LNCAP (cell line): ENCODE results near the gene ACBD5.

Source experiments
- CTCF ChIP-seq: fragments of 450-650 bp; IDR thresholded peaks from 2 replicates; pipeline ENCODE4 v1.5.1; 2017; ENCODE audit warnings: mild to moderate bottlenecking

The ACBD5 gene

DNA sequence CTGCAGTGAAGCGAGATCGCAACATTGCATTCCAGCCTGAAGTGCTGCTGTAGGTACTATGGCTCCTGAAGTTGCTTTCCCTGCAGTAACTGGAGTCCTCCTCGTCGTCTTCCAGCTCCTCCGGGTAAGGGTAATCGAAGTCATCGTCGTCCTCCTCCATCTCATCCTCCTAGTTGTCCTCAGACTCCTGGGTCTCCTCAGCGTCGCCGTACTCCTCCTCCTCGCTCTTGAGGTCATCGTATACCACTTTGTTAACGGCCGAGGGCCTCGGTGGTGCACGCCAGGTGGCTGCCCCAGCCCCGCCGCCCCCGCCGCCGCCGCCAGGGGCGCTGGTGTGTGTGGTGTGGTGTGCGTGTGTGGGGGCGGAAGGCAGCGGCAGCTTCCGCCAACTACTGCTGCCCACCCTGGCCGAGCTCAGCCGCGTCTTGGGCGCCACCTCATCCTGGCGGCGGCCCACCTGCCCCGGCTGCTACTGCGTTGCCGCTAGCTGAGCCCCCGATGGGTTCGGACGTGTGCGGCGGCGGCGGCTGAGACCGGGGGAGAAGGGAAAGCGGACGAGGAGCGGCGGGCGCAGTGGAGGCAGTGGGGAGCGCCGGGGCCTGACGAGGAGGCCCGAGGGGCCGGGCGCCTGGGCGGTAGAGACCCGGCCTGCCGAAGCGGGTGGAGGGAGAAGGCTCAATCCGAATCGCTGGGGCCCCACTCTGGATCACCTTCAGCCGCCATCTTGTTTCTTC lies 11.8 kb upstream of the ACBD5 start:
- TF ChIP-seq CTCF = no peak

DNA sequence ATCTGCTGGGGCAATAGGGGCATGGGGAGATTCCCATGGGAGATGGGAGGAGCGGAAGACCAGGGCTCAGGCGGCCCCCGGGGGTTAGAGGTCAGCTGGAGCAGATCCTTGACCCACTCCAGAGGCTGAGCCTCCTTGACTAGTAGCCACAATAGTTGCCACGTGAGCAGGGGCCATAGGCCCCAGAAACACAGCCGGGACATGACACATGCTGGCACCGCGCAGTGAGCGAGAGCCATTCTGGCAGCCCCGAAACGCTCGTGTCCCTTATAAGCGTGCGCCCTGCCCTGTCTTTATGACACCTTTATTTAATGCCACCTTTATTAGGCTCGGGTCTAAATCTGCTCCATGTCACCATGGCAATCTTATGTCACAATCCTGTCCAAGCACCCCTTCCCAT lies 11.0 kb upstream of the ACBD5 start:
- no peak for TF ChIP-seq CTCF

DNA sequence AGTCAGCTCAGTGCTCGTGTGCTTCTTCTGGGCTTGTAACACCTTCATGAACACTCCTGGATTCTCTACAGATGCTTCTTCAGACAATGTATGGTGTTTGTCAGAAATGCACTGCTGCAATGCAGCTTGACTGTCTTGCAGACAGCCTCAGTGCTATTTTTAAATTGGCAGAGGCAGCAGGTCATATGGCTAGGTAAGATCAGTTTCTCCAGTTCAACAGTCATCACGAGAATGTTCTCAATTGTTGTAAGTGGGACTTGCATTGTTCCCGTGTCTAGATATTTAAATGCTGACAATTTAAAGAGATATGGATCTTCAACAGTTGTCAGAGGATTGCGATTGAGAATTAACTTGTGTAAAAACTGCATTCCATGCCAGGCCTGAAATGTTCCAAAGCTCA lies 7.6 kb upstream of the ACBD5 start:
- no peak for TF ChIP-seq CTCF

GRCh38 chr10:27247441-27247840 lies 6.8 kb upstream of the ACBD5 start:
- TF ChIP-seq CTCF = no peak

DNA sequence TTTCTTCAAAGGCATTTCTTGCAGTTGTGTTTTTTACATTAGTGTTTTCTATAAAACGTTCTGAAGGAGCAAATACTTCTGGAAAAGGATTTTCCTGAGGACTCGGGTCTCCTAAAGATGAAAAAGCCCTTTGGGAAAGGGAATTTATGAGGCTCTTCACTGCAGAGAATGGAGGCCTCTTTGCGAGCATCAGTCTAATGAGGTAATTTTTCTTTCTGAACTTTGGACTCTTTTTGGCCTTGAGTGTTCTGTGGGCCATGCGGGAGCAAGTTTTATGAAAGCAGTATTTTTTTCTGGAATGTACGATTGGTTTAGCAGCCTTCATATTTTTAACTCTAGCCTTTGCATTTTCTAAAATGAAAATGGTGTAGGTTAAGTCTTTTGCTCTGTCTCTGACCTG lies 6.4 kb upstream of the ACBD5 start:
- TF ChIP-seq CTCF = no peak

- TF ChIP-seq CTCF = no peak
Measured at GRCh38 chr10:27245836-27246235, 5.2 kb upstream of the ACBD5 start.

GRCh38 chr10:27244976-27245375 lies 4.4 kb upstream of the ACBD5 start:
- no peak for TF ChIP-seq CTCF
